NT2/D1 (cell line): ENCODE results near the gene SYCP2L.

Experiments
- DNase-seq: peaks from one replicate; pipeline ENCODE4 v3.0.0-alpha.2; 2011; ENCODE audit warnings: low read depth, low spot score
- H3K27me3 ChIP-seq: 2 replicates; pipeline ENCODE4 v1.6.0; 2011; ENCODE audit warnings: mild to moderate bottlenecking; ENCODE audit not compliant: insufficient read length, insufficient read depth
- H3K36me3 ChIP-seq: 2 replicates; pipeline ENCODE4 v1.6.1; 2011; ENCODE audit warnings: mild to moderate bottlenecking, low read length, mixed read lengths; ENCODE audit not compliant: insufficient read depth, insufficient read length
- H3K4me1 ChIP-seq: 2 replicates; pipeline ENCODE4 v1.5.1; 2011; ENCODE audit not compliant: insufficient read depth, insufficient read length
- H3K4me3 ChIP-seq: 2 replicates; pipeline ENCODE4 v1.5.1; 2011; ENCODE audit warnings: low read depth; ENCODE audit not compliant: insufficient read length
- H3K9ac ChIP-seq: 2 replicates; pipeline ENCODE4 v1.6.0; 2011; ENCODE audit warnings: low read depth; ENCODE audit not compliant: insufficient read length
- H3K9me3 ChIP-seq: 2 replicates; pipeline ENCODE4 v1.5.1; 2011; ENCODE audit warnings: mild to moderate bottlenecking, low read length; ENCODE audit not compliant: insufficient read depth
- SUZ12 ChIP-seq: IDR thresholded peaks from 2 replicates; pipeline ENCODE4 v1.6.1; 2011; ENCODE audit not compliant: insufficient read length, insufficient read depth; ENCODE audit errors: extremely low read depth
- YY1 ChIP-seq: IDR thresholded peaks from 2 replicates; pipeline ENCODE4 v1.6.1; 2011; ENCODE audit not compliant: insufficient read length, insufficient read depth
- ZNF274 ChIP-seq: IDR thresholded peaks from 2 replicates; pipeline ENCODE4 v1.6.1; 2011; ENCODE audit warnings: mild to moderate bottlenecking, low read depth, low read length

SYCP2L gene

DNA sequence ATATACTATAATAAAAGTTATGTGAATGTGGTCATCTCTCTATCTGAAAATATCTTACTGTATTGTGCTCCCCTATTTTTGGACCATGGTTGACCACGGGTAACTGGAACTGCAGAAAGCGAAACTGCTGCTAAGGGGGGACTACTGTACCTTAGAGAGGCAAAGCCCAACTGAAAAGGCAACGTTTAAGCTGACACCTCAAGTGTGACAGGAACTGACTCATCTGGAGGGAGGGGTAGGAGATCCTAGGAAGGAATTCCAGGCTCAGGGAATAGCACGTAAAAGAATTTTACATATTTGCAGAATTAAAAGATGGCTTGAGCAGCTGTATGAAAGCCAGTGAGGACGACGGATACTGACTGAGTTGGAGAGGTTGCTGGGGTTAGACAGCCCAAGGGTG lies 122.5 kb downstream of the SYCP2L start:
- Histone ChIP-seq H3K36me3 (no peaks in the 10 kb centered on the region), H3K4me1 (no peaks in the 10 kb centered on the region), H3K9ac (no peak overlapping the region), H3K4me3 (no peak overlapping the region), H3K27me3 (no peaks in the 10 kb centered on the region), H3K9me3 (no peaks in the 10 kb centered on the region)
- TF ChIP-seq ZNF274 (no peak), SUZ12 (no peak), YY1 (no peak)
- DNase-seq, result peak; percentile 36

DNA sequence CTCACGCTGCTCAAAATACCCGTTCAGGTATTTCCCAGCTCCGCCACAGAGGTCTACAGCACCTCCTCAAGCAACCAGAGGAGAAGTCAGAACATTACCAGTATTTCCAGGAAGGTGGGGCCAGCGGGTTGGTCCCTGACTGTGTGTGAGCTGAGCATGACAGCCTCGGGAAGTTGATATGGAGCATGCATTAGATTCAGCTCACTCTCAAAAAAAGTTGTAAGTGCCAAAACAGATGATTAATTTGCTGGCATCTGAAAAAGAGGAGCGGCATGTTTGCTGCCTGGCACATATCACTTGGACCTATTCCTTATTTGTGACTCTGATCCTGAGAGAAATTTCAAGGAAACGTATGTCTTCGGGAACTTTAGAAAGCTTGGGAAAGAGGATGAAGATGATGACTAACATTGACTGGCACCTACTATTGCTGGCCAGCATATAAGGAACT lies 125.0 kb downstream of the SYCP2L start:
- Histone ChIP-seq H3K4me3 (no peak overlapping the region), H3K9ac (no peak overlapping the region), H3K27me3 (no peaks in the 10 kb centered on the region), H3K9me3 (no peaks in the 10 kb centered on the region), H3K36me3 (no peaks in the 10 kb centered on the region), H3K4me1 (no peaks in the 10 kb centered on the region)
- DNase-seq, result no peak
- TF ChIP-seq YY1 (no peak), SUZ12 (no peak), ZNF274 (no peak)

DNA sequence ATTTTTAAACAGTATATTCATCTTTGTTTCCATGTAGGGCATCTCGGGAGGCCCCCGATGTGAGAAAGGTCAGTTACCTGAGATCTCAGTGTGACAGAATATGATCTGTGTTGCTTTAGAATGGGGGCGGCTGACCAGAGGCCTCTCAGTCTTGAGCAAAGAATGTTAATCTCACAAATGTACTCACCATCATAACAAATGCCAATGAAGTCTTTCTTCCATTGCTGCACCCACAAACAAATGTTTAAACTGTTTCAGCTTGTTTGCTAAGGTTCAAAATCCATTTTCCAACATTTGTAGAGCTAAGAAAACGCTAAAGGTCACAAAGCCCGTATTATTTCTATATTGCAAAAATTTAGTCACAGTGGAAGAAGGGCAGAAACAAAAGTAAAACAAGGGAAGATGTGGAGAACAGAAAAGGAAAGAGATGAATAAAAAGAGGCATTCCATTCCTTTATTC lies 125.5 kb downstream of the SYCP2L start:
- H3K4me3 ChIP-seq, result no peak overlapping the region
- H3K27me3 ChIP-seq, result no peaks in the 10 kb centered on the region
- no peak overlapping the region for H3K9ac ChIP-seq
- no peaks in the 10 kb centered on the region for H3K9me3 ChIP-seq
- H3K36me3 ChIP-seq, result no peaks in the 10 kb centered on the region
- no peaks in the 10 kb centered on the region for H3K4me1 ChIP-seq
- TF ChIP-seq SUZ12 (no peak), YY1 (no peak), ZNF274 (no peak)
- no peak for DNase-seq

DNA sequence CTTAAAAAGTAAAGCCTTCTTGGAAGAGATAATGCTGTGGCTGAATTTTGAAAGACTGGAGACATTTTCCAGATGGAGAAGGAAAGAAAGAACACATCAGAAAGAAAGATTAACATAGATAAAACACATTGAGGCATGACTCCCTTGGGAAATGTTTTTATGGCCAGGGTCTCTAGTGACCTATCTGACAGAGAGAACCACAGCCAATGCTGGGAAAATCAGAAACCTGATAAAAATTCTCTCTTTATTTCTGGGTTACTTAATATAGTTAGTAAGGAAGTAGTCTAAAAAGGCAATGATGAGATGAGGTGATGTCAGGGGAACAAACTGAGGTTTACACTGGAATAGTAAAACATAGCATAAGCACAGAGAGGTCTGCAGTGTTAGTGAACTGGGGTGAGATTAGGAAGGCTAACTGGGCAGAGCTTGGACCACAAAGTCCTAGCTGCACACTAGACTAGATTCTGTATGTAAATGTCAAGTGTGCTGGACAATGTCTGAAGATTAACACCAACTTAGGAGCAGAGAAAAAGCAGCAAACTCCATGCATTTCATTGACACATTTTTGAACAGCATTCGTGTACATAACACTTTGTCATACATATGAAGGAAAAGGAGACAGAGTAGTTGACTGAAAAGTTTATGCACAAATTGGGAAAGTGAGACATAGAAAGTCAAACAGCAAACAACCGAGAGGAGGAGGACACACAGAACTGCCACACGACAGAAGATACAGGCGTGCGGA lies 126.3 kb downstream of the SYCP2L start:
- Histone ChIP-seq H3K9ac (no peak overlapping the region), H3K9me3 (no peaks in the 10 kb centered on the region), H3K27me3 (no peaks in the 10 kb centered on the region), H3K36me3 (no peaks in the 10 kb centered on the region), H3K4me1 (no peaks in the 10 kb centered on the region), H3K4me3 (no peak overlapping the region)
- no peak for TF ChIP-seq YY1
- TF ChIP-seq SUZ12, result no peak
- no peak for TF ChIP-seq ZNF274
- no peak for DNase-seq

DNA sequence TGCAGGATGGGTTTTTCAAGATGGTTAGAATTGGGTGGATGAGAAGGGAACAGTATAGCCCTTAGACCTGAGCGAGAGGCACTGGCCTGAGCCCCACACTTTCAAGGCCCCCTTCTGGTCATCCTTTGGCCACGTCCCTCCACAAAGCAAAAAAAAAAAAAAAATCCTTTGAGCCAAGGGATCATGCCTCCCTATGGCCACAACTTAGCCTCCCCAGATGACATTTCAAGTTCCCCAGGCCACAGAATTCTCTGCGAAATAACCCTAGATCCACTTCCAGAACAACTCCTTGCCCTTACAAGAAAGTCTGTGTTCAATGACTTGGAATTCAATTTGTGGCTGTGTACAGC lies 126.8 kb downstream of the SYCP2L start:
- TF ChIP-seq ZNF274, result no peak
- no peak for TF ChIP-seq SUZ12
- no peak for TF ChIP-seq YY1
- no peak overlapping the region for H3K4me3 ChIP-seq
- H3K9ac ChIP-seq, result no peak overlapping the region
- no peaks in the 10 kb centered on the region for H3K27me3 ChIP-seq
- no peak for DNase-seq
- H3K4me1 ChIP-seq, result no peaks in the 10 kb centered on the region
- H3K9me3 ChIP-seq, result no peaks in the 10 kb centered on the region
- H3K36me3 ChIP-seq, result no peaks in the 10 kb centered on the region

DNA sequence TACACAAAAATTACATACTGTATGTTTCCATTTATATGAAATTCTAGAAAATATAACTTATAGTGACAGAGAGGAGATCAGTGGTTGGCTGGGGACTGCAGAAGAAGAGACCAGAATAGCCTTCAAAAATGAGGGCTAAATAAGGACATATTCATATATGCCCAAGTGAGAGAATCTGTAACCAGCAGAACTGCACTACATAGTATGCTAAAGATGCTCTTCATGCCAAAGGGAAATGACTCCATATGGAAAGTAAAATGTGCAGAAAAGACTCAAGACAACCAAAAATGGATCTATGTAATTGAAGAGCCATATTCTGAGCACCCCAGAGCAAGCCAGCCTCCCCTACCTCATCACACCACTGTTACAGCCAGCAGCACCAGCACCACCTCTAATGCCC lies 128.2 kb downstream of the SYCP2L start:
- no peak overlapping the region for H3K4me3 ChIP-seq
- no peaks in the 10 kb centered on the region for H3K27me3 ChIP-seq
- no peak overlapping the region for H3K9ac ChIP-seq
- no peak for DNase-seq
- H3K4me1 ChIP-seq, result no peaks in the 10 kb centered on the region
- H3K9me3 ChIP-seq, result no peaks in the 10 kb centered on the region
- TF ChIP-seq ZNF274, result no peak
- no peak for TF ChIP-seq SUZ12
- TF ChIP-seq YY1, result no peak
- H3K36me3 ChIP-seq, result no peaks in the 10 kb centered on the region

DNA sequence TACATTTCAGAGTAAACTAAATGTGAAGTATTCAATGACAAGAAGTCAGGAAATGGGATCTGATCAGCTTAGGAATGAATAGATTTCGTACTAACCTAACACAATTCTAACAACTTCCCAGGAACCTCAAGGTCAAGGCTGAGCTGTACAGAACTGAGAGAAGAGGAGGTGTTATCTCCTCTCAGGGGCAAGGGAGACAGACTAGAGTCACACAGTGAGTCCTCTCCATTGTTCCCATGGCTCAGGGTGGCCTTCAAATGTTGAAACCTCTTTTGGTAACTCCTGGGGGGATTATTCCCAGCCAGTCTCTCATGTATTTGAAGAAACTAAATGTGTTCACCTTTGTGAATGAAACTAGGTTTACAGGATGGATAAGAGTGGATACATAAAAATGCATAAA lies 129.6 kb downstream of the SYCP2L start:
- H3K36me3 ChIP-seq, result no peaks in the 10 kb centered on the region
- H3K9me3 ChIP-seq, result no peaks in the 10 kb centered on the region
- H3K27me3 ChIP-seq, result no peaks in the 10 kb centered on the region
- no peak overlapping the region for H3K9ac ChIP-seq
- H3K4me1 ChIP-seq, result no peaks in the 10 kb centered on the region
- no peak overlapping the region for H3K4me3 ChIP-seq
- TF ChIP-seq YY1 (no peak), ZNF274 (no peak), SUZ12 (no peak)
- DNase-seq, result no peak

DNA sequence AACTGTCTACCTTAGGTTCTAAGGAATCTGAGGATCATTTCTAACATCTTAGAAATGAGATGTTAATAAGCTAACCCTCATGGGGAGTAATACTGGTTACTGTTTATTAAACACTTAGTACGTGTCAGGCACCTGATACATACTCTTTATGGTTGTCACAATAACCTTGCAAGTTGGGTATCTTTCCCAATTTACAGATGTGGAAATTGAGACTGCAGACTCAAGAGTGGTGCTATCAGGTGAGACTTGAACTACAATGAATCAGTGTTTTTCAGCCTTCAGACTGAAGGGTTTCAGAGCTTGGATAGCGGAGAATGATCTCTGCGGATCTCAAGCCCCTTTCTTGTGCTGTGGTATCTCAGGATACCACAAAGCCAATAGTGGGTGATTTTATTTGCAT lies 130.2 kb downstream of the SYCP2L start:
- TF ChIP-seq ZNF274, result no peak
- TF ChIP-seq SUZ12, result no peak
- TF ChIP-seq YY1, result no peak
- Histone ChIP-seq H3K9me3 (no peaks in the 10 kb centered on the region), H3K36me3 (no peaks in the 10 kb centered on the region), H3K27me3 (no peaks in the 10 kb centered on the region), H3K4me3 (no peak overlapping the region), H3K9ac (no peak overlapping the region), H3K4me1 (no peaks in the 10 kb centered on the region)
- no peak for DNase-seq
